ENCODE data around the gene SPATA31C1. TPM values are rescaled to one million over a fixed set of nuclear protein-coding genes. Genes with fewer than 3 reads are reported as not detected.

The SPATA31C1 gene
- total and polyA plus RNA-seq, 2 donors (not counting 3 experiments of a cell fraction or from before 2014, with no cell fraction given), result not detected

DNA sequence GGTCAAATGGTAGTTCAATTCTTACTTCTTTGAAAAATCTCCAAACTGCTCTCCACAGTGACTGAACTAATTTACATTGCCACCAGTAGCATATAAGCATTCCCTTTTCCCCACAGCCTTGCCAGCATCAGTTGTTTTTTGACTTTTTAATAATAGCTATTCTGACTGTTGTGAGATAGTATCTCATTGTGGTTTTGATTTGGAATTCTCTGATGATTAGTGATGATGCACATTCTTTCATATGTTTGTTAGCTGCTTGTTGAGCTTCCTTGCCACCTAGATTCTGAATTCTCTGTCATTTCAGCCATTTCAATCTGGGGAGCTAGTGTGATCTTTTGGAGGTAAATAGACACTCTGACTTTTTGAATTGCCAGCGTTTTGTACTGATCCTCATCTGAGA is 32.5 kb downstream of the SPATA31C1 start:
- no peaks in the 10 kb centered on the region for H4K20me1 ChIP-seq (replicated peaks; ENCODE audit: control insufficient read depth, extremely low read depth, insufficient read depth, low read length)
- dilution Hi-C loops (cut with MboI; ENCODE audit: extremely low pct_ligation_motif_present, low sequenced_read_pairs), result no loop called here
- CTCF ChIA-PET, result interaction anchor here (3.6 kb wide), 1 partner anchor 629 kb away, joined by 19 read pairs; no protein-coding TSS in a partner anchor

More for the DNA sequence above, 32.5 kb downstream of the SPATA31C1 start:
- intact Hi-C loops (cut with micrococcal nuclease), result loop anchor here (1.0 to 5.0 kb wide), 5 partner anchors 223 to 1597 kb away; partner anchors contain the start of gene SPIN1
- Histone ChIP-seq H3K27me3 (ENCODE audit: control insufficient read depth in 2 of 2, insufficient read depth in 2 of 2, low read length in 2 of 2) (peaks cover 2 to 5% of the 10 kb centered on the region in 2 experiments), H2AFZ (ENCODE audit: low read depth, low read length) (no peak overlapping the region), H3K4me2 (ENCODE audit: insufficient read depth, low read length) (no peak overlapping the region), H3K9me1 (replicated peaks; ENCODE audit: control insufficient read depth, extremely low read depth, insufficient read depth, low read length) (no peaks in the 10 kb centered on the region), H3K9me3 (replicated peaks; ENCODE audit: control insufficient read depth, insufficient read depth, low read length) (no peaks in the 10 kb centered on the region), H3K4me3 (replicated peaks in 1 of 3; ENCODE audit: insufficient read depth in 1 of 3, low read depth in 1 of 3, low read length in 3 of 3) (no peak overlapping the region), H3K9ac (replicated peaks; ENCODE audit: extremely low read depth, insufficient read depth, low read length) (no peak overlapping the region), H3K4me1 (ENCODE audit: control insufficient read depth, extremely low read depth, insufficient read depth, low read length) (no peaks in the 10 kb centered on the region), H3K27ac (ENCODE audit: insufficient read depth, low read depth, low read length) (no peak overlapping the region), H3K79me2 (ENCODE audit: control insufficient read depth, insufficient read depth, low read length) (no peaks in the 10 kb centered on the region), H3K36me3 (ENCODE audit: control insufficient read depth in 2 of 2, extremely low read depth in 1 of 2, insufficient read depth in 2 of 2, low read length in 2 of 2) (no peaks in the 10 kb centered on the region)
- POLR2A ChIA-PET, result no interaction called here
- TF ChIP-seq, protein P1, sequence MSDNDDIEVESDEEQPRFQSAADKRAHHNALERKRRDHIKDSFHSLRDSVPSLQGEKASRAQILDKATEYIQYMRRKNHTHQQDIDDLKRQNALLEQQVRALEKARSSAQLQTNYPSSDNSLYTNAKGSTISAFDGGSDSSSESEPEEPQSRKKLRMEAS (IDR thresholded peaks at IDR 0.05; ENCODE audit: insufficient read depth, insufficient read length), result no peak
- TF ChIP-seq JUN (IDR thresholded peaks at IDR 0.05; ENCODE audit: borderline replicate concordance, insufficient read depth, insufficient read length, low read depth) (no peak), POLR2AphosphoS5 (IDR thresholded peaks at IDR 0.05; ENCODE audit: insufficient read depth, low read depth, low read length) (no peak), MYC (IDR thresholded peaks at IDR 0.05; ENCODE audit: low read depth, low read length) (no peak), EZH2 (IDR thresholded peaks at IDR 0.05; ENCODE audit: borderline replicate concordance, low read depth, low read length, severe bottlenecking) (no peak), FOS (IDR thresholded peaks at IDR 0.05; ENCODE audit: borderline replicate concordance, insufficient read depth, low read length) (no peak), GATA2 (IDR thresholded peaks at IDR 0.05; ENCODE audit: insufficient read depth, insufficient read length, low read depth, low read length) (no peak), POLR2A (IDR thresholded peaks at IDR 0.05; ENCODE audit: low read depth, low read length) (no peak)
- TF ChIP-seq, protein P2, sequence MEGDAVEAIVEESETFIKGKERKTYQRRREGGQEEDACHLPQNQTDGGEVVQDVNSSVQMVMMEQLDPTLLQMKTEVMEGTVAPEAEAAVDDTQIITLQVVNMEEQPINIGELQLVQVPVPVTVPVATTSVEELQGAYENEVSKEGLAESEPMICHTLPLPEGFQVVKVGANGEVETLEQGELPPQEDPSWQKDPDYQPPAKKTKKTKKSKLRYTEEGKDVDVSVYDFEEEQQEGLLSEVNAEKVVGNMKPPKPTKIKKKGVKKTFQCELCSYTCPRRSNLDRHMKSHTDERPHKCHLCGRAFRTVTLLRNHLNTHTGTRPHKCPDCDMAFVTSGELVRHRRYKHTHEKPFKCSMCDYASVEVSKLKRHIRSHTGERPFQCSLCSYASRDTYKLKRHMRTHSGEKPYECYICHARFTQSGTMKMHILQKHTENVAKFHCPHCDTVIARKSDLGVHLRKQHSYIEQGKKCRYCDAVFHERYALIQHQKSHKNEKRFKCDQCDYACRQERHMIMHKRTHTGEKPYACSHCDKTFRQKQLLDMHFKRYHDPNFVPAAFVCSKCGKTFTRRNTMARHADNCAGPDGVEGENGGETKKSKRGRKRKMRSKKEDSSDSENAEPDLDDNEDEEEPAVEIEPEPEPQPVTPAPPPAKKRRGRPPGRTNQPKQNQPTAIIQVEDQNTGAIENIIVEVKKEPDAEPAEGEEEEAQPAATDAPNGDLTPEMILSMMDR (IDR thresholded peaks at IDR 0.05; ENCODE audit: extremely low read depth in 1 of 2, insufficient read depth in 1 of 2, low read depth in 1 of 2, low read length in 2 of 2), result no peak
- DNase-seq (ENCODE audit: low read depth, low spot score), result no peak
- FAIRE-seq, result no peak
- no TSS peak for BruUV-seq (replicated peaks)
